H1 (cell line): ENCODE results near the gene SCAPER. TPM values are rescaled to one million over a fixed set of nuclear protein-coding genes. Genes with fewer than 3 reads are reported as not detected.

ENCODE experiments used
- CTCF ChIA-PET: fragments of 300-600 bp; sonication (Branson Sonifier 250); formaldehyde crosslinking; loops from one replicate; lab custom pipeline; 2021; ENCODE audit not compliant: partially characterized antibody; lab: Charles Lee
- POLR2A ChIA-PET: fragments of 300-600 bp; sonication (Branson Sonifier 250); formaldehyde crosslinking; loops from one replicate; lab custom pipeline; 2021; ENCODE audit warnings: inconsistent platforms; ENCODE audit not compliant: partially characterized antibody; lab: Charles Lee
- DNase-seq, 2 experiments: peaks; one replicate each; pipeline versions ENCODE4 v3.0.0 to v3.0.0-alpha.2; 2010 to 2022; ENCODE audit warnings: low spot score in 2 of 2, low read depth in 1 of 2, mixed read lengths in 1 of 2
- FAIRE-seq: peaks from 2 replicates; lab custom pipeline; 2011; peaks lifted over from hg19 to GRCh38; lab: Jason Lieb, UNC
- H2AFZ ChIP-seq: 2 replicates; pipeline ENCODE4 v1.8.1; 2012; ENCODE audit warnings: low read length, inconsistent platforms
- H2AK5ac ChIP-seq: 2 replicates; pipeline ENCODE4 v1.6.1; 2013; ENCODE audit warnings: low read depth, low read length
- H2BK120ac ChIP-seq: replicated peaks from 2 replicates; pipeline ENCODE3; 2013; ENCODE audit warnings: low read depth, low read length, inconsistent platforms
- H2BK12ac ChIP-seq: 2 replicates; pipeline ENCODE4 v1.6.1; 2013; ENCODE audit warnings: low read depth, low read length
- H2BK15ac ChIP-seq: 2 replicates; pipeline ENCODE4 v1.6.1; 2013; ENCODE audit warnings: low read length
- H2BK20ac ChIP-seq: 2 replicates; pipeline ENCODE4 v1.6.1; 2013; ENCODE audit warnings: low read length
- H2BK5ac ChIP-seq: 2 replicates; pipeline ENCODE4 v1.6.1; 2013; ENCODE audit warnings: low read depth, low read length
- H3K14ac ChIP-seq: 2 replicates; pipeline ENCODE4 v1.6.1; 2013; ENCODE audit warnings: inconsistent platforms; ENCODE audit not compliant: insufficient read length
- H3K18ac ChIP-seq: 2 replicates; pipeline ENCODE4 v1.6.1; 2013; ENCODE audit warnings: low read length; ENCODE audit errors: extremely low read depth
- H3K23ac ChIP-seq: 2 replicates; pipeline ENCODE4 v1.6.1; 2013; ENCODE audit warnings: inconsistent platforms; ENCODE audit not compliant: insufficient read length
- H3K23me2 ChIP-seq: 2 replicates; pipeline ENCODE4 v1.6.1; 2013; ENCODE audit warnings: low read depth, low read length
- H3K27ac ChIP-seq: 2 replicates; pipeline ENCODE4 v1.6.1; 2011; ENCODE audit warnings: low read depth, low read length, inconsistent platforms
- H3K27me3 ChIP-seq, 4 experiments: replicated peaks in 1 of 4; 1 replicate in 1 of 4; 2 replicates in 3 of 4; pipeline versions ENCODE4 v1.6.1 to v1.8.1; 2011 to 2013; ENCODE audit warnings: low read length in 3 of 4, mild to moderate bottlenecking in 3 of 4, inconsistent platforms in 2 of 4, mixed read lengths in 2 of 4, moderate library complexity in 1 of 4; ENCODE audit not compliant: control insufficient read depth in 3 of 4, insufficient read depth in 3 of 4; ENCODE audit errors: extremely low read depth in 1 of 4
- H3K36me3 ChIP-seq, 4 experiments: 2 replicates each; pipeline versions ENCODE4 v1.6.1 to v1.8.1; 2011 to 2013; ENCODE audit warnings: mild to moderate bottlenecking in 4 of 4, low read length in 3 of 4, moderate library complexity in 2 of 4, control low read depth in 1 of 4, inconsistent platforms in 1 of 4; ENCODE audit not compliant: insufficient read depth in 4 of 4, control insufficient read depth in 2 of 4
- H3K4ac ChIP-seq: replicated peaks from 2 replicates; pipeline ENCODE3; 2013; ENCODE audit warnings: low read length, low read depth, mixed read lengths, inconsistent platforms; ENCODE audit not compliant: insufficient read length
- H3K4me1 ChIP-seq, 4 experiments: replicated peaks in 1 of 4; 1 replicate in 1 of 4; 2 replicates in 3 of 4; pipeline versions ENCODE4 v1.6.1 to v1.8.1; 2011 to 2013; ENCODE audit warnings: low read length in 3 of 4, inconsistent platforms in 2 of 4, mixed read lengths in 1 of 4; ENCODE audit not compliant: insufficient read depth in 4 of 4, control insufficient read depth in 3 of 4
- H3K4me2 ChIP-seq, 2 experiments: 2 replicates each; pipeline versions ENCODE4 v1.6.1 to v1.8.1; 2011 to 2013; ENCODE audit warnings: low read depth in 2 of 2, low read length in 2 of 2, control low read depth in 1 of 2, inconsistent platforms in 1 of 2, mild to moderate bottlenecking in 1 of 2; ENCODE audit not compliant: insufficient read depth in 1 of 2
- H3K4me3 ChIP-seq, 4 experiments: fragments of 200-600, 300-600 bp in 1 of 4; sonication (generic), shearing (Covaris generic), sonication (Bioruptor Twin) in 1 of 4; 2 replicates each; pipeline versions ENCODE4 v1.5.1 to v1.8.1; 2011 to 2016; ENCODE audit warnings: low read length in 4 of 4, low read depth in 3 of 4, control low read depth in 2 of 4, inconsistent platforms in 2 of 4, mild to moderate bottlenecking in 2 of 4, mixed read lengths in 1 of 4, moderate library complexity in 1 of 4; ENCODE audit not compliant: insufficient read depth in 2 of 4; ENCODE audit errors: extremely low read depth in 1 of 4
- H3K56ac ChIP-seq: replicated peaks from 2 replicates; pipeline ENCODE3; 2013; ENCODE audit warnings: low read depth, mild to moderate bottlenecking, mixed read lengths, low read length, inconsistent platforms; ENCODE audit not compliant: insufficient read length
- H3K79me1 ChIP-seq: 2 replicates; pipeline ENCODE4 v1.6.1; 2013; ENCODE audit warnings: low read depth, low read length, control low read depth
- H3K79me2 ChIP-seq, 2 experiments: 2 replicates each; pipeline versions ENCODE4 v1.6.1 to v1.8.1; 2012 to 2013; ENCODE audit warnings: low read length in 2 of 2, mild to moderate bottlenecking in 2 of 2, inconsistent platforms in 1 of 2; ENCODE audit not compliant: insufficient read depth in 2 of 2, control insufficient read depth in 1 of 2
- H3K9ac ChIP-seq, 4 experiments: replicated peaks in 1 of 4; 1 replicate in 1 of 4; 2 replicates in 3 of 4; pipeline versions ENCODE4 v1.6.1 to v1.8.1; 2011 to 2013; ENCODE audit warnings: low read depth in 3 of 4, low read length in 3 of 4, control low read depth in 2 of 4, mild to moderate bottlenecking in 2 of 4, moderate library complexity in 2 of 4, inconsistent platforms in 1 of 4; ENCODE audit errors: extremely low read depth in 1 of 4
- H3K9me3 ChIP-seq, 2 experiments: 2 replicates each; pipeline versions ENCODE4 v1.6.1 to v1.8.1; 2012 to 2013; ENCODE audit warnings: mild to moderate bottlenecking in 2 of 2, moderate library complexity in 2 of 2, control low read depth in 1 of 2, inconsistent platforms in 1 of 2, low read depth in 1 of 2, low read length in 1 of 2, mixed read lengths in 1 of 2; ENCODE audit not compliant: insufficient read depth in 2 of 2
- H4K20me1 ChIP-seq, 2 experiments: replicated peaks in 1 of 2; 2 replicates each; pipeline versions ENCODE3 to v1.8.1; 2011 to 2013; ENCODE audit warnings: inconsistent platforms in 2 of 2, low read length in 2 of 2, mild to moderate bottlenecking in 1 of 2; ENCODE audit not compliant: insufficient read depth in 2 of 2, control insufficient read depth in 1 of 2
- H4K5ac ChIP-seq: 2 replicates; pipeline ENCODE4 v1.6.1; 2013; ENCODE audit warnings: low read length, low read depth, mixed read lengths, inconsistent platforms; ENCODE audit not compliant: insufficient read length
- H4K8ac ChIP-seq: 2 replicates; pipeline ENCODE4 v1.8.0; 2013; ENCODE audit warnings: mild to moderate bottlenecking, moderate library complexity, low read length, inconsistent platforms; ENCODE audit not compliant: insufficient read depth; ENCODE audit errors: extremely low read depth
- H4K91ac ChIP-seq: replicated peaks from 2 replicates; pipeline ENCODE3; 2013; ENCODE audit warnings: low read length, mixed read lengths, inconsistent platforms; ENCODE audit not compliant: insufficient read length
- BRCA1 ChIP-seq: IDR thresholded peaks from 2 replicates; pipeline ENCODE4 v1.6.1; 2012; ENCODE audit warnings: low read depth, low read length, improper control_type of control experiment
- EZH2 ChIP-seq: fragments of 200-600 bp; sonication (generic); IDR thresholded peaks from 2 replicates; pipeline ENCODE4 v1.7.1; 2012; ENCODE audit warnings: low read depth, mild to moderate bottlenecking, moderate library complexity, low read length, inconsistent platforms; ENCODE audit not compliant: severe bottlenecking
- PHF8 ChIP-seq: fragments of 200-600 bp; sonication (generic); conservative IDR thresholded peaks from 2 replicates; pipeline ENCODE4 v1.7.1; 2012; ENCODE audit warnings: low read depth, mild to moderate bottlenecking, inconsistent platforms, low read length, moderate library complexity
- POLR2A ChIP-seq, 2 experiments: IDR thresholded peaks; 1 replicate in 1 of 2; 2 replicates in 1 of 2; pipeline ENCODE4 v1.6.1; 2011; ENCODE audit warnings: low read depth in 2 of 2, low read length in 2 of 2, mild to moderate bottlenecking in 2 of 2; ENCODE audit errors: control extremely low read depth in 1 of 2
- SIX5 ChIP-seq: IDR thresholded peaks from 2 replicates; pipeline ENCODE4 v1.6.1; 2011; ENCODE audit warnings: mild to moderate bottlenecking, low read depth, low read length
- polyA plus RNA-seq, 7 experiments: library from polyadenylated mRNA; depleted of rRNA in 3 of 7; stranded (reverse) in 5 of 7; unstranded in 2 of 7; fragments of >200 nt in 5 of 7; fragments of 200-250 nt in 2 of 7; gene quantifications; 1 replicate in 5 of 7; 2 replicates in 1 of 7; 4 replicates in 1 of 7; pipeline versions ENCODE4 v1.2.1 to v1.2.3, GENCODE V29; 2011 to 2013; ENCODE audit warnings: missing spikeins in 2 of 7, mixed read lengths in 2 of 7
- total RNA-seq: library from RNA; stranded (reverse); fragmentation: NEBNext Ultra II Directional; extraction: Animal tissue kit (Norgen Biotek cat#: 25700); gene quantifications from 2 replicates; pipeline ENCODE4 v1.2.1, GENCODE V29; 2021

SCAPER gene
- total and polyA plus RNA-seq, 2 of the 8 experiments (the other 6 are each of a cell fraction or from before 2014, with no cell fraction given): 1.6 to 6.8 TPM

DNA sequence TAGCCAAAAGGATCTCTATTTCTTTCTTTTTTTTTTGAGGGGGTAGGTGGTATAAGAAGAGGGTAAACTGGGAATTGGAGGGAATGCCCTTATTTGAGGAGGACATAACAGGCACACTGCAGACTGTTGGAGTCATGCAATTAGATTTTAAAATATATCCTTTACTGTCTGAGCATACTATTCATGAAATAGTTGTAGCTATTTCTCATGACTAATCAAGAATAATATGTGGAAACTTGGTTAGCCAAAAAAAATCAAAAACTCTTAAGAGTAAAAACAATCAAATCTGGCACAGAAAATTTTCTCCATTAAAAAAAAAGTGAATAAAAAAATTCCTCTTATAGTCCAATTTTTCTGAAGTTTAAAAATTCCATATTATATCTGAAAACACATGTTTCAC, 174.9 kb downstream of the SCAPER start:
- H3K79me1 ChIP-seq: no peaks in the 10 kb centered on the region
- no peaks in the 10 kb centered on the region for H3K23me2 ChIP-seq
- no peak overlapping the region for H2BK20ac ChIP-seq
- no peak overlapping the region for H2BK15ac ChIP-seq
- no peaks in the 10 kb centered on the region for H3K79me2 ChIP-seq
- no peak overlapping the region for H3K23ac ChIP-seq
- H4K5ac ChIP-seq: no peak overlapping the region
- H3K36me3 ChIP-seq: peaks cover 0 to 6% (median 2%) of the 10 kb centered on the region in 4 experiments; a peak in 3 of 8 replicates
- H2BK5ac ChIP-seq: no peak overlapping the region
- no peak overlapping the region for H3K27ac ChIP-seq
- peaks cover 3 to 7% of the 10 kb centered on the region in 2 experiments; a peak in 2 of 4 replicates for H3K9me3 ChIP-seq
- no peak overlapping the region for H2BK120ac ChIP-seq
- H3K4me2 ChIP-seq: no peak overlapping the region
- no peaks in the 10 kb centered on the region for H3K4me1 ChIP-seq
- H3K56ac ChIP-seq: no peak overlapping the region
- FAIRE-seq (no peak), DNase-seq (no peak)
- H2BK12ac ChIP-seq: no peak overlapping the region
- H3K4me3 ChIP-seq: no peak overlapping the region
- POLR2A ChIA-PET: no interaction called here
- no peak overlapping the region for H2AK5ac ChIP-seq
- H3K27me3 ChIP-seq: peaks cover 0 to 2% (median 0%) of the 10 kb centered on the region in 4 experiments; a peak in 1 of 7 replicates
- no peak overlapping the region for H3K4ac ChIP-seq
- no peaks in the 10 kb centered on the region for H4K20me1 ChIP-seq
- H4K8ac ChIP-seq: no peak overlapping the region
- CTCF ChIA-PET: no interaction called here
- no peak overlapping the region for H3K9ac ChIP-seq
- H2AFZ ChIP-seq: no peak overlapping the region
- H3K18ac ChIP-seq: no peak overlapping the region
- no peak overlapping the region for H4K91ac ChIP-seq
- H3K14ac ChIP-seq: no peak overlapping the region
- no peak for TF ChIP-seq SIX5
- no peak for TF ChIP-seq POLR2A (IDR thresholded peaks at IDR 0.05; ENCODE audit: control extremely low read depth in 1 of 2, low read depth in 2 of 2, low read length in 2 of 2)
- TF ChIP-seq BRCA1: no peak
- no peak for TF ChIP-seq PHF8
- TF ChIP-seq EZH2: no peak
